Tibial artery (tissue), 4 donors: ENCODE measurements around the gene CLCN7.
"Not testable (repeated sequence)": the region's sequence is repeated elsewhere in the genome, so short reads cannot be mapped to it uniquely, and the experiment has no call there.

Experiments used
- DNase-seq, 2 donors: peaks; one replicate each; pipeline ENCODE4 v3.0.0-alpha.2; 2019
- H3K27ac ChIP-seq, 2 donors: fragments of 200-600 bp; sonication (generic) in 1 of 2; 1 replicate in 1 of 2; 2 replicates in 1 of 2; pipeline ENCODE4 v1.5.1; 2018 to 2019; ENCODE audit warnings: mild to moderate bottlenecking in 1 of 2
- H3K27me3 ChIP-seq, 2 donors: fragments of 200-600 bp; sonication (generic) in 1 of 2; one replicate each; pipeline versions ENCODE4 v1.5.1 to v1.6.0; 2016 to 2019
- H3K36me3 ChIP-seq, 3 donors: fragments of 200-600 bp; sonication (generic) in 2 of 3; one replicate each; pipeline ENCODE4 v1.5.1; 2016 to 2019; ENCODE audit warnings: mild to moderate bottlenecking in 2 of 3
- H3K4me1 ChIP-seq, 4 donors: fragments of 200-600 bp; sonication (generic) in 2 of 4; 1 replicate in 3 of 4; 2 replicates in 1 of 4; pipeline ENCODE4 v1.5.1; 2016 to 2019
- H3K4me3 ChIP-seq, 2 donors: fragments of 200-600 bp; sonication (generic) in 1 of 2; 1 replicate in 1 of 2; 2 replicates in 1 of 2; pipeline ENCODE4 v1.5.1; 2018 to 2019; ENCODE audit warnings: mild to moderate bottlenecking in 2 of 2
- H3K9me3 ChIP-seq, 3 donors: fragments of 200-600 bp; sonication (generic) in 1 of 3; one replicate each; pipeline ENCODE4 v1.5.1; 2016 to 2019
- CTCF ChIP-seq, 2 experiments: fragments of 200-600 bp in 1 of 2; fragments of 450-650 bp in 1 of 2; IDR thresholded peaks; one replicate each; pipeline ENCODE4 v1.5.1; 2017 to 2019; ENCODE audit warnings: antibody characterized with exemption in 2 of 2, mild to moderate bottlenecking in 1 of 2, moderate library complexity in 1 of 2
- intact Hi-C: fragments of 100-400 bp; cut with DNase I; formaldehyde crosslinking; loops from one replicate; pipeline ENCODE4 v1.15.0; 2023; ENCODE audit warnings: low total_unique reads

CLCN7 gene

GRCh38 chr16:1442697-1443096 lies 32.1 kb downstream of the CLCN7 start:
- Histone ChIP-seq H3K9me3 (no peaks in the 10 kb centered on the region), H3K4me3 (no peak overlapping the region), H3K27me3 (no peaks in the 10 kb centered on the region), H3K27ac (no peak overlapping the region), H3K36me3 (peaks cover 19 to 38% (median 24%) of the 10 kb centered on the region in 3 donors), H3K4me1 (no peaks in the 10 kb centered on the region)
- no peak for DNase-seq
- intact Hi-C loops, result no loop called here
- TF ChIP-seq CTCF (IDR thresholded peaks at IDR 0.05), result no peak

GRCh38 chr16:1441391-1441829 lies 33.4 kb downstream of the CLCN7 start:
- no peak overlapping the region for H3K4me3 ChIP-seq
- no peak overlapping the region for H3K27ac ChIP-seq
- H3K4me1 ChIP-seq, result no peaks in the 10 kb centered on the region
- H3K36me3 ChIP-seq, result peaks cover 10 to 28% (median 11%) of the 10 kb centered on the region in 3 donors
- intact Hi-C loops, result no loop called here
- no peak for DNase-seq
- no peaks in the 10 kb centered on the region for H3K9me3 ChIP-seq
- H3K27me3 ChIP-seq, result no peaks in the 10 kb centered on the region
- TF ChIP-seq CTCF (IDR thresholded peaks at IDR 0.05), result no peak

GRCh38 chr16:1439699-1440074 lies 35.1 kb downstream of the CLCN7 start:
- H3K4me1 ChIP-seq, DNase-seq, H3K9me3 ChIP-seq, H3K27ac ChIP-seq, intact Hi-C loops, H3K4me3 ChIP-seq, H3K27me3 ChIP-seq: not testable (repeated sequence)
- peaks cover 0 to 26% (median 0%) of the 10 kb centered on the region in 3 donors for H3K36me3 ChIP-seq

GRCh38 chr16:1439058-1439698 lies 35.6 kb downstream of the CLCN7 start:
- Histone ChIP-seq H3K9me3 (no peaks in the 10 kb centered on the region), H3K4me1 (no peaks in the 10 kb centered on the region), H3K4me3 (no peak overlapping the region), H3K27me3 (peaks cover 0 to 10% of the 10 kb centered on the region in 2 donors), H3K27ac (no peak overlapping the region), H3K36me3 (peaks cover 0 to 26% (median 0%) of the 10 kb centered on the region in 3 donors)
- intact Hi-C loops, result no loop called here
- TF ChIP-seq CTCF (IDR thresholded peaks at IDR 0.05), result no peak
- no peak for DNase-seq

GRCh38 chr16:1438229-1439057 lies 36.4 kb downstream of the CLCN7 start:
- no peak overlapping the region for H3K4me3 ChIP-seq
- no peak for TF ChIP-seq CTCF (IDR thresholded peaks at IDR 0.05)
- no peaks in the 10 kb centered on the region for H3K9me3 ChIP-seq
- H3K27me3 ChIP-seq, result peaks cover 0 to 17% of the 10 kb centered on the region in 2 donors
- intact Hi-C loops, result no loop called here
- H3K4me1 ChIP-seq, result no peaks in the 10 kb centered on the region
- no peak overlapping the region for H3K27ac ChIP-seq
- peaks cover 0 to 26% (median 0%) of the 10 kb centered on the region in 3 donors for H3K36me3 ChIP-seq
- no peak for DNase-seq

GRCh38 chr16:1437606-1438005 lies 37.2 kb downstream of the CLCN7 start:
- no peak for DNase-seq
- H3K36me3 ChIP-seq, result peaks cover 0 to 26% (median 0%) of the 10 kb centered on the region in 3 donors

More at GRCh38 chr16:1437606-1438005, 37.2 kb downstream of the CLCN7 start:
- Histone ChIP-seq H3K27ac (no peak overlapping the region), H3K27me3 (peaks cover 0 to 25% of the 10 kb centered on the region in 2 donors), H3K9me3 (no peaks in the 10 kb centered on the region), H3K4me3 (no peak overlapping the region), H3K4me1 (no peaks in the 10 kb centered on the region)
- no peak for TF ChIP-seq CTCF (IDR thresholded peaks at IDR 0.05)
- intact Hi-C loops, result no loop called here
